ENCODE results near the gene SMIM12.

SMIM12 gene

GRCh38 chr1:34859446-34860200, at the start of gene SMIM12:
TSS of gene SMIM12 (minus strand) at chr1:34859749. CDS start at chr1:34855977, 3,772 bp downstream.
- DNase-seq (ENCODE audit: low spot score), result peak; percentile 92

- no peak for DNase-seq (ENCODE audit: low spot score)
Observed at GRCh38 chr1:34908369-34908768, 48.8 kb upstream of the SMIM12 start.

- DNase-seq (ENCODE audit: low spot score), result no peak
Observed at GRCh38 chr1:34907487-34908090, 48.0 kb upstream of the SMIM12 start.

- DNase-seq (ENCODE audit: low spot score), result peak; percentile 66
Observed at GRCh38 chr1:34906756-34907155, 47.2 kb upstream of the SMIM12 start.

- DNase-seq (ENCODE audit: low spot score), result no peak
Observed at GRCh38 chr1:34906222-34906621, 46.7 kb upstream of the SMIM12 start.

- DNase-seq (ENCODE audit: low spot score), result no peak
Observed at GRCh38 chr1:34905098-34905459, 45.5 kb upstream of the SMIM12 start.

- DNase-seq (ENCODE audit: low spot score), result no peak
Observed at GRCh38 chr1:34904236-34905097, 44.9 kb upstream of the SMIM12 start.

GRCh38 chr1:34901919-34902318, 42.4 kb upstream of the SMIM12 start:
- DNase-seq (ENCODE audit: low spot score), result no peak

- DNase-seq (ENCODE audit: low spot score), result no peak
Observed at GRCh38 chr1:34900775-34901502, 41.4 kb upstream of the SMIM12 start.

GRCh38 chr1:34899906-34900305, 40.4 kb upstream of the SMIM12 start:
- DNase-seq (ENCODE audit: low spot score), result no peak

GRCh38 chr1:34899471-34899870, 39.9 kb upstream of the SMIM12 start:
- no peak for DNase-seq (ENCODE audit: low spot score)

GRCh38 chr1:34898330-34898761, 38.8 kb upstream of the SMIM12 start:
- no peak for DNase-seq (ENCODE audit: low spot score)

- no peak for DNase-seq (ENCODE audit: low spot score)
Observed at GRCh38 chr1:34896612-34897011, 37.1 kb upstream of the SMIM12 start.

- DNase-seq (ENCODE audit: low spot score), result no peak
Observed at GRCh38 chr1:34889705-34890104, 30.2 kb upstream of the SMIM12 start.

GRCh38 chr1:34887593-34887992, 28.0 kb upstream of the SMIM12 start:
- DNase-seq (ENCODE audit: low spot score), result no peak

GRCh38 chr1:34885405-34886247, 26.1 kb upstream of the SMIM12 start:
- no peak for DNase-seq (ENCODE audit: low spot score)

- no peak for DNase-seq (ENCODE audit: low spot score)
Observed at GRCh38 chr1:34884961-34885360, 25.4 kb upstream of the SMIM12 start.

- DNase-seq (ENCODE audit: low spot score), result no peak
Observed at GRCh38 chr1:34884536-34884935, 25.0 kb upstream of the SMIM12 start.

GRCh38 chr1:34879230-34879629, 19.7 kb upstream of the SMIM12 start:
- DNase-seq (ENCODE audit: low spot score), result no peak

GRCh38 chr1:34876406-34876805, 16.9 kb upstream of the SMIM12 start:
- DNase-seq (ENCODE audit: low spot score), result no peak

GRCh38 chr1:34874296-34874952, 14.9 kb upstream of the SMIM12 start:
- DNase-seq (ENCODE audit: low spot score), result peak; percentile 74

Data from D341Med (cell line).